HG03432 (cell line): ENCODE data around the gene EYA2.
"Not testable (repeated sequence)": the region's sequence is repeated elsewhere in the genome, so short reads cannot be mapped to it uniquely, and the experiment has no call there.

Experiments
- ATAC-seq: cut with Tn5 transposase; IDR thresholded peaks from one replicate; pipeline ENCODE4 v1.9.1; 2021; ENCODE audit warnings: mild to moderate bottlenecking, moderate library complexity; ENCODE audit not compliant: unreplicated experiment

The EYA2 gene

DNA sequence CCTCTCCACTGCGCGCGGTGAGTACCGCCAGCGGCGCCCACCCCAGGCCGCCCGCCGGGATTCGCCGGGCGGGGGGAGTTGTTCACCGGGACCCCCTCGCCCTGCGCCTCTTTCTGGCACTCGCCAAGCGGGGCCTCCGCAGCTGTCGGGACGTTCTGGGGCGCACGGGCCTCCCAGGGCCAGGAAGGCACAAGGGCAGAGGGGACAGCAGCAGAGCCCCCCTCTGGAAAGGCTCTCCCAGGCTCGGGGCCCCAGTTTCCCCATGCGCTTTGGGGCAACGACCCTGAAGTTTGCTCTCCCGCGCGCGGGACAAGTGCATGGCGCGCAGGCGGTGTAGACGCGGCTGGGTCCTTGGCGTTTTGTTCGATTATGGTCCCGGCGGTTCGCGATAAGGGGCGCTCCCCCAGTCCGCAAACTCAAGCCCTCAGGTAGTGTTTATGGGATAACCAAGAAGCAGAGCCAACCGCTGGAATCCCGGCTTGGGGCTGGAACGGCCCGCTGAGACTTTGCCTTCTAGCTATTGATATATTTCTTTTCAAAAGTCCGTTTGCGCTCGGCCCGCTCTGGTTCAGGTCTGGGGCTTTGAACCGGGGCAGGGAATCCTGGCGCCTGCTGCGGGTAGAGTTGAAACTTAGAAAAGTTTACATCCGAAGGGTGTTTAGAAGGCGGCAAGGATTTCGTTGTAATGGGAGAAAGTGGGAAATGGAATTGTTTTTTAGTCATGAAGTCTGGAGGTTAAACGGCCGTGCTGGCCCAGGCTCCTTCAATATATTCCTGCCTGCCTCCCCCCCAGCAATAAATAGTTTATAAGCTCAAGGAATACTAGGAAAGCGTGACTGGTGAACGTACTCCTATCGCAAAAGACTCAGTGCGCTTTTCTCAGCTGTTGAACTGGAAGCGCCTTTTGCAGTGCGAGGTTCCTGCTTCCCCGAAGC, 595 bp downstream of the EYA2 start:
- ATAC-seq = no peak

DNA sequence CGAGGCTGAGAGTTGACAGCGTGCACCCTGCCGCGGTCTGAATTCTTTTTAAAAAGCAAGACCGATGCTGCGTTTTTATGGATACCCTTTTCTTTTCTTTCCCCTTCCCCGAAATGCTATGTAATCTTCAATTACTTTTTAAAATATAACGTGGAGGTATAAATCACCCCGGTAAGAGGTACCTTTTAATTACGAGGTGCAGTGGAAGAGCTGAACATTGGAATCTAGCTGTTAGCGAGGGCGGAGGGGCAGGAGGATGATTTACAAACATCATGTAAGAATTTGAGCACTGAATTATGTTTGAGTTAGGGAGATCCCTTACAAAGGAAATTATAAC, 1.2 kb downstream of the EYA2 start:
- ATAC-seq = no peak

DNA sequence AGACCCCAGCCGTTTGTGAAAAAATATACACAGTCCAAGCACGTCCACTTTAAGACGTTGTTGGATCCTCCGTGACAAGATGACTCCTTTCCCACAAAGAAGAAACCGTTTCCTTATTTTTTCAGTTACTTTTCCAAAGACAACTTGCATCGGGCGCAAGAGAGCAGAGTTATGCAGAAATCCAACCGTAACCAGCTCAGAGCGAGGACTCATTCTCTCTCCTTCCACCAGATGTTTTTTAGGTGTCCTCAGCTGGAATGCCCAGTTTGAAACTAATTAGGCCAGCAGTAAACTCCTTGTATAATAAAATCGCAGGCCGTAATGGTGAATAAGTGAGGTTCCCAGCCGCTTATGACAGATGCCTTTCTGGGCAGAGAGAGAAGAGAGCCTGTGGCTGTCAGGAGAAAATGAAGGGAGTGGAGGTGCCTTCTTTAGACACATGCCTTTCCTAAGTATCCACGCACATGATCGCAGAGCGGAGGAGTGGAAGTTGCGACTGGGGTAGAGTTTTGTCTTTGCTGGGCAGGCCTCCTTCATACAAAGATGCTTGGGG, 2.8 kb downstream of the EYA2 start:
- ATAC-seq = no peak

DNA sequence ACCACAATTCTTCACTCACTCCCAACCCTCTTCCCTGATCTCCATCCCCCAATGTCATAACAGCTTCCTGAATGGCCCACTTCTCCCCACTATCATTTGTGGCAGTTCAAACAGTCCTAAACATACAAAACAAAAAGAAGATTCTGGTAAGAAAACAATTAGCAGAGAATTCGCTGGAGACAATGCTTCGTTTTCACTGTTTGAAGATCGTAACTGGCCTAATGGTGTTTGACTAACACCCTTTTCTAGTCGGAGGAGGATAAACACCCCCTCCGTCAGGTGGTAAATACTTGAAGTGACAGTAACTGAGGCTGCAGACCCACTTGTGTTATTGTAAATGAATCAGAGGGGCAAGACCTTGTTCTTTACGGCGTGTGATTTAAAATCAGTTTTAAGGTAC, 3.8 kb downstream of the EYA2 start:
- ATAC-seq = no peak

DNA sequence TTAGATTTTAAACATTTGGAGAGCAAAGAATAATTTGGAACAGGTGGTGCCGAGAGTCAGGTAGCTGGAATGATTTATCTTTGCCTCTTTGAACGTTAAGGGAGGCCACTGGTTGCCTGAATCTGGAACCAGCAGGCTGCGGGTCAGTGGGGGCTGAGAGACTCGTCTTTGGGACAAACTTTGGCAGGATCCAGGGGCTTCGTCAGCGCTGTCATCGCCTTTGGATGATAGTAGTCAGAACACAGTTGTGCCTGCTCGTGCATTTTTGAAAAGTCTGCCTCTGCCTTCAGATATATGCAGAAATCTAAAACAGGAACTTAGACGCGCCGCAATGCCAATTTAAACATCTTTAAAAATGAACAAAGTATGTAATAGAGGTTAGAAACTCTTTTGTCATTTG, 5.0 kb downstream of the EYA2 start:
- ATAC-seq = no peak

DNA sequence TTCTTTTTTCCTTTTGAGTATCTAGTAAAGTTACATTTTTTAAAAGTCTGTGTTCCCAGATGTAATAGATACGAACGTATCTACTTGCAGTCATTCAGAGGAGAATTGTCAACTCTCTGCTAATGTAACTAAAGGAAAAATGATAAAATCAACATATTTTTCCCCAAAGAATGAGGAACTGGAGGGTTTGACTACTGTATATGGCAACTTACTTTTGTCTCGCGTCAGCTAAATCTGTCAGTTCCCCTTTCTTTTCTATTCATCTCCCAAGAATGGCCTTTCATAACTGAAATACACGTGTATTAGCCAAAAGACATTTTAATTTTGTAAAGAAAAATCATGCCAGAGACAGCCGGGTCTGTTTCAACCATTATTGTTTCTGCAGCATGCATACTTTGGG, 5.4 kb downstream of the EYA2 start:
- ATAC-seq = no peak

DNA sequence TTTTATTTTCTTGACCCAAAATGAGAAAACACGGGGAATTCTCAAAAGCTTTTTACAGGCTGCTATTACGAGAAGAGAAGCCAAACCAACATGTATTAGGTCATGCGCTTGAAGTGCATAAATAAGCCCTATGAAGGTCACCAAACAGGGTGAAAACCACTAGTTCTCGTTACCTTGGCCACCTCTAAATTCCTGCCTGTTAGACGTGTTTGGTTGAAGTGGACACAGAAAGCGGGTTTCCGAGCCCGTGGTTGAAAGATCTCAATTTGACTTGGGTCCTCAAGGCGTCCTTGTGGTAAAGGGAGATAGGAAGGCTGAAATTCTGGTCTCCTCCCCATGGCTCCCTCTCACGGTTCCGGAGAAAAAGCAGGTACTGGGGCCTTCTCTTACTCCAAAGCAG, 6.2 kb downstream of the EYA2 start:
- ATAC-seq = no peak

DNA sequence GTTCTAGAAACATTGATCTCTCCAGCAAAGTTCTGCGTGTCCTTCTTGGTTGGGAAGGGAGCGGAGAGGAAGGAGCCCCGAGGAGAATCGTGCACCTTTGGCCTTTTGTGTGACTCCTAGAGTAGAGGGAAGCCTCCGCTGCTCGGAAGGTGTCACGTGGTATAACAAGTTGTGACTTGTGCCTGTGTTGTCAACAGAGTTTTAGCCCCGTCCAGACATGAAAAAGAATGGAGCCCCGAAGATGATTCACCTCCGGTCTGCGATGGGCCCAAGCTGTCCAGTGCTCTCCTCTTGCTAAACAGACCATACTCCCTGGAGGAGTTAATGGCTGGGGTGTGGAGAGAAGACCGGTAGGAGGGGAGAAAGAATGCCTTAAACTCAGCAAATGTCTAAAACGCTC, 7.0 kb downstream of the EYA2 start:
- no peak for ATAC-seq

DNA sequence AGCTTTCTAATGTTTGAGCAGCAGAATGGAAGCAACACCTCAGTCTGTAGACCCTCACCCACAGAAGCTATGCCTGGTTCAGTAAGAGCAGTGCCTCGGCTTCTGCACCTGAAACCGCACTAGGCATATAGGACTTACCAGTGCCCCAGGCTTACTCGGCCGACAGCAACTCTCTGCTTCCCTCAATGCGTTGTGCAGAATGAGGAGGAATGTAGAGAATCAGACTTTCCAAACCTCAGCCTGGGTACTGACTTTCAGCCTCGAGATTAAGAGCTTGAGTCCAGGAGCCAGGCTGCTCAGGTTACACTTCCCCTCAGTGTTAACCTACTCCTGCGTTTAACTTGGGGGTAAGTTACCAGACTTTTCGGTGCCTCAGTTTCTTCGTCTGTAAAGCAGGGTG, 8.6 kb downstream of the EYA2 start:
- no peak for ATAC-seq

DNA sequence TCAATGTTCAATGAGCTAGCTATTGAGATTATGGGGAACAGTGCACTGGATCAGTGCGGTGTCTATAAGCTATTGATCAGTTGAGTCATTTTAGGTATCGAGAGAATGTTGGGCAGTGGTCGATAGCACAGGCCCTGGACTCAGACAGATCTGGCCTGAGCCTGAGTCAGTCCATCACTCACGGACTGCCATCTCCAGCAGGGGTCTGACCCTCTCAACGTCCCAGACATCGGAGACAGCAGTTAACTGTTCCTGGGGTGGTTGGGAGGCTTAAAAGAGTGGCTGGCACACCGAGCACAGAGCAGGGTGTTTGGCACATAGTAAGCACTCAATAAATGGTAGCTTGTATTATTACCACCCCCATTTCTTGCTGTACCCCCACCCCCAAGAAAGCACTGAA, 9.3 kb downstream of the EYA2 start:
- no peak for ATAC-seq

DNA sequence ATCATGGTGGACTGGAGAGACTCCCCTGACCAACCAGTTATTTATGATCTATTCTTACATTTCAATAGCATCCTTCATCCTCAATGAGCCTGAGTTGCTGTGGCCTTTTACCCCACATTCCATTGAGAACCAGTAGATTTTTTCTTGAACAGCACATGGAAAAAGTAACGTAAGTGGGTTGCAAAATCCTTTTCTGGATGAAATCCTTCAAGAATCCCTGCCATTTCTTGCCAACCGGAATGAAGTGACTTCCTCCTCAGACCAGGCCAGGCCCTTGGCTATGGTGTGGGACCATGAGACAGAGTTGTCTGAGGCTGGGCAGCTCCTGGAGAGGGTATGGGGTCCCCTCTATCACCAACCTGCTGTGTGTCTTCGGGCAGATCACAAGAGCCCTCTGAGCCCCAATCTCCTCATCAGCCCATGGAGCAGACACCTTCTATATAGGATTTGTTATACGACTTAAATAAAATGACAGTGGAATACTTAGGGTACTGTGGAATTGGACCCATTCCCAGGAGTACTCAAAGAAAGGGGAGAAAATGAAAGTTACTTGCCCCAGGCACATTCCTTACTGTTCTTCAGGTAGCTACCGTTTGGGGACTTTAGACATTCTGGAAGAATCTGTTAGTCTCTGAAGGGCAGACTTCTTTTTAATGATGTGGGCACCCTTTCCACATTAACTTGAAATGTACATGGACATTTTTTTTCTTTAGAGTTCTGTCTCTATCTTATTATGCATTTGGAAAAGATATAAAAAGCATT, 10.9 kb downstream of the EYA2 start:
- ATAC-seq = no peak

DNA sequence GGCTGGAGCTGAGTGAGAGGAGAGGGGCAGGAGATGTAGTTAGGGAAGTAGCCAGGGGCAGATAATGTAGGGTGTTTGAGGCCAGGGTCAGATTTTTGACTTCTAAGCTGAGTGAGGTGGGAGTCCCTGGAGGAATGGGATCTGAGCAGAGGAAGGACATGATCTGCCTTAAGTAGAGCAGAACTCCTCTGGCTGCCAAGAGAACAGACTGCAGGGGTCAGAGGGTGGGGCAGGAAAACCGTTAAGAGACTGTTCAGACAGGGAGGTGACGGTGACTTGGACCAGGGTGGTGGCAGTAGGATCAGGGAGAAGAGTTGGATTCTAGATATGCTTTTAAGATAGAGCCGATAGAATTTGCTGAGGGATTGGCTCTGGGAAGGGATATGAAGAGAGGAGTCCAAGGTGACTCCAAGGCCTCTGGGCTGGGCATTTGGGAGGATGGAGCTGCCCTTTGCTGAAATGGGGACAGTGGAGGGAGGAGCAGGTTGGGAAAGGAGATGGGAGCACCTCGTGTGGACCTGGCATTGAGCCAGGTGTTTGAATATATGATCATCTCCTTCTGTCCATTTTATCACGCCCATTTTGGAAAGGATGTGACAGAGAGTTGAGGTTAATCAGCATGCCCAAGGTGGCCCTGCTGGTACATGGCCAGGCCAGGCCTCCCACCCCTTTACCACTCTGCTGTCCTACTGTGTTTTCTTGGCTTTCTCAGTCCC, 18.8 kb downstream of the EYA2 start:
- ATAC-seq = no peak

DNA sequence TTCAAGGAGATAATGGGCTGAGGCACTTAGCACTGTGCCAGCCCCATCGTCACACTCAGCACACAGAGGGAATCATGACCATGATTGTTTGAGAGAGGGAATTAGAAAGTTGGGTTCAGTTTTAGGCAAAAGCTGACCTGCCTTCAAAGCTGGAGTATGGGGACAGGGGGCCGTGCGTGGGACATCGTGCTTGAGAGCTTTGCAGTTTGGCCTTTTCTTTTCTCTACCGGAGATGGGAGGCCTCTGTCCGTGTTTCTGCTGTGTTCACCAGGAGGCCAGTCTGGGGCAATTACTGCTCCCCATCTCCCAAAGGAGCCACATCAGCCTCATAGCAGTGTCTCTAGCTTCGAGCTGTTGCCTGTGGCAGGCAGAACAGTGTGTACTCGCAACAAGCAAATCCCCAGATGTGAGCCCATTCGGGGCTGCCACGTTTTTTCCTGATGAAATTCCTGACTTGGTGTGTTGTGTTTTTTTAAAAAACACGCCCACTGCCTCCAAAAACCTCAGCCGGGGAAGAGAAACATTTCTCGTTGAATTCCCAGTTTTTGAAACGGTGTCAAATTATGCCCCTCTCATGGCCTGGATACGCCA, 20.2 kb downstream of the EYA2 start:
- ATAC-seq = no peak

DNA sequence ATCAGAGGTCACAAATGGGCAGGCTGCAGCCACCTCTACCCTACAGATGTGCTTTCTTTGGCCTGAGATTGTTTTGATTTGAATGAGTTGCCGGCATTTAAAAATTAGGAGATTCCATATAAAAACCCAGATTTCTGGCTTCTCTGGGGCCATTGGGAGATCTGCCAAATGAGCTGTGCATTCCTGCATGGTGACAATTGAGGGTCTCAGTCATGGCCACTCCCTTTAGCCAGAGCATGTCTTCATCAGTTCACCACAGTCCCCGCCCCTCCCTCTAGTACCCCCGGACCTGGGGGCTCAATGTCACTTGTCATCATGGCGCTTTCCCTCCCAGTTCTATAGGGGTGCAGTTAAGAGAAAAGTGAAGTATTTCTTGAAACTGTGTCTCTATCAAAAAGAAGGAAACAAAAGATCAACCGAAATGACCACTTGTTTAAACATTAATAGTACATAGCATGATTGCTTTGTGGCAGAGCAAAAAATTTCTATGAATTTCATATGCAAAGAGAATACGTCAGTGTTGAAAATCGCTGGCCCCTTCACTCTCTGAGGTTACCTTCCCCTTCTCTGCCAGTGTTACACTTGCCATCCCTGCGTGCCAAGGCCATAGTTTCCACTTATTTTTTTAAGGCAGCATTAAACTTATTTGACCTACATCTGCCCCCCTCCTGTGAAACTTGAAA, 21.1 kb downstream of the EYA2 start:
- ATAC-seq = no peak

DNA sequence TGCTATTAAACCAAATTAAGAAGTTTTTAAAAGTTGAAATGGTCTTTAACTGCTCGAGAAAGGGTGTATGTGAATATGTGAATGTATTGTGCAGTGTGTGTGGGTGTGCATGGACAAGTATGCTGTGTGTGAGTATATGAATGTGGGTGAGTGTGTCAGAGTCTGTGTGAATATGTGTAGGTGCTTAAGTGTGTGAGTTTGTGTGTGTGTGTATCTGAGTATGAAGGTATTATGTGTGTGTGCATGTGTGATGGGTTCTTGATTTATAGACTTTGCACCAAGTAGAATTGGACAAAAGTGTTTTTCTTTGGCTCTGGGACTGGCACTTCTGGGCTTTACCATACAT, 21.6 kb downstream of the EYA2 start:
- no peak for ATAC-seq

DNA sequence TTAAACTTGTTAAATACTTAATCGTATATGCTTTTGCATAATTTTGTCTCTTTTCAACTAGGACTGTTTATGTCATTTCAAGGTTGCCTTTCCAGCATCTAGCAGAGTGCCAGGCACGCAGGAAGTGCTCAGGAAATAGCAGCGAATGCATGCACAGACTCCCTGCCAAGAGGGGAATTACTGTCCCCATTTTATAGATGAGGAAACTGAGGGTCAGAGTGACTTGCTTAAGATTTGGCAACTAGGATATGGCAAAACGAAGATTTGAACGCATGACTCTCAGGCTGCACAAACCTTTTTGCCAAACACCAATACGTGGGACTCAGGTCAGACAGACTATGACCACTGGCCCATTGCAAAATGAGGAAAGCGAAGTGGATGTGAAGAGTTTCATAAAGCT, 22.5 kb downstream of the EYA2 start:
- ATAC-seq = no peak

DNA sequence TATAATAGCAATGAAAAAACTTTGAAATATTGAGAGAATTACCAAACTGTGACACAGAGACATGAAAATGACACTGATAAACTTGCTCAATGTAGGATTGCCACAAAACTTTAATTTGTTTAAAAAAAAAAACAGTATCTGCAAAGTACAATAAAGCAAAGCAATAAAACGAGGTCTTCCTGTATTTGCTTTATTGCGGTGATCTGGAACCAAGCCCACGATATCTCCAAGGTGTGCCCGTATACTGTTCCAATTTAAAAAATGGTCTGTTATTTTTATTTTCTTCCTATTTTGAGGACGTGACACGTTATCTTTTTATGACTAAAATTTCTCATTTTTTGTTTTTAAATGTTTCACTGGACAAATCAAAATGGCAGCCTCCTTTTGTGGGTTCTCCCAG, 25.5 kb downstream of the EYA2 start:
- ATAC-seq = no peak

DNA sequence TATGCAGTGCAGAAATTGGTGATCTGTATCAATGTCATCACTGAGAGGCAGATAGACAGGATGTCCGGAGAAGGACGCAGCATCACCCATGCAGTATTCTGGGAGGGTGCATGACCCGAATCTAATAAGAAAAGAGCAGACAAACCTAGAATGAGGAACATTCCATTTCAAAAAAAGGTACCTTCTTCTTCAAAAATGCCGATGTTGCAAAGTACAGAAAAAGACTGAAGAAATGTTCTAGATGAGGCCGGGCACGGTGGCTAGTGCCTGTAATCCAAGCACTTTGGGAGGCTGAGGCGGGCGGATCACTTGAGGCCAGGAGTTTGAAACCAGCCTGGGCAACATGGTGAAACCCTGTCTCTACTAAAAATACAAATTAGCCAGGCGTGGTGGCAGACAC, 28.2 kb downstream of the EYA2 start:
- not testable (repeated sequence) for ATAC-seq

DNA sequence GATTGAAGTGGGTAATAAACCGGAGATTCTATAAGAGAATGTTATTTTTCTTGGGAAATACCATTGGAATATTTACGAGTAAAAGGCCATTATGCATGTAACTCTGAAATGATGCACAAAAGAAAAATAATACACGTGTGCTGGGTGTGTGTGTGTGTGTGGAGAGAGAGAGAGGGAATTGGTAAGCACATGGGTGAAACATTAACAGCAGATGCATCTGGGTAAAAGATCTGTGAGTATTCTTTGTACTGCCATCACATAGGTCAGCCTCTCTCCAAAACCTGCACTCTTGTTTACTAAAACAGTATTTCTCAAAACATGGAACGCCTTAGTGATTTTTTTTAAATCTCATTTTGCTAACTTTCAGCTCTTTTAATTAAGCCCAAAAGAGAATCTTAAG, 28.9 kb downstream of the EYA2 start:
- no peak for ATAC-seq

DNA sequence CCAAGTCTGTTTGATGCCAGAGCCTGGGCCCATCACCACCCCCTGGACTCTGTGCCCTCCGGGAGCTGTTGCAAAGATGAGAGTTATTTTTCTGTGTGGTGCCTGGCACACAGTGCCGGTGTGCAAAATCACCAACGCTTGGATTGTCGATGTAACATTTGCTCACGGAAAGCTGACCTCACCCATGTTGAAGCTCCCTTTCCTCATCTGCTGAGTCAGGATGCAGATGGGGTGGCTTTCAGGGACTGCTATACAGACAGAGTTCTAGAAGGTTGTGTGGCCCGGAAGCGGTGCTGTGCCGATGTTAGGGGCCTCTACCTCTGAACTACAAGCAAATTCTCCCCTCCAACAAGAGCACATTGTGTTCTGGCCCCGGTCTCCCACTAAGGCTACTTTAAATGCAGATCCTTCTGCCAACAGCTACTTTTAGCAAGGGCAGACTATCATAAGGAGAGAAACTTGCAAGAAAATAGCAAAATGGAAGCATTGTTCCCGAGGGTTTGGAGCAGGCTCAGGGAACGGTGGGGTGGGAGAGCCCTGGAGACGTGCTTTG, 34.0 kb downstream of the EYA2 start:
- no peak for ATAC-seq
